GM19099 (cell line): Measurements from ENCODE around the gene FERMT3.
A peak's percentile ranks its signal among the peaks of the same experiment; 100 is the strongest.

ENCODE experiments used
- POLR2A ChIP-seq: IDR thresholded peaks from 3 replicates; pipeline ENCODE4 v1.6.1; 2011; ENCODE audit warnings: low read depth; ENCODE audit not compliant: insufficient read length; ENCODE audit errors: extremely low read depth

FERMT3 gene

DNA sequence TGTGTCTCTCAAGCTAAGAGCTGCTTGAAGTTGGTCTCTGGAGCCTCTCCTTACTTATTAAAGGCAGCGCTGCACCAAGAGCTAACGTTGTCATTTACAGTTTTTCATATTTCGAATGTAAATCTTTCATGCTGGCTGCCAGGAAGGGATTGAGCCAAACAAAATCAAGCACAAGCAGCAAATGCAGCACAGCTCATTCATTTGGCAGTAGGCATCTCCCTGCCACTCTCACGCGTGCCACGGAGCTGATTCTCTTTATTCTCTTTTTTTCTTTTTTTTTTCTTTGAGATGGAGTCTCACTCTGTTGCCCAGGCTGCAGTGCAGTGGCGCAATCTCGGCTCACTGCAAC is 26.4 kb downstream of the FERMT3 start:
- TF ChIP-seq POLR2A, result no peak

- no peak for TF ChIP-seq POLR2A
These were observed 27.5 kb downstream of the FERMT3 start, which contains the start of gene VEGFB for GRCh38 chr11:64233913-64234586. Gene VEGFB, plus strand, starts transcription at chr11:64234584. Its CDS starts 250 bp downstream, at chr11:64234834.

DNA sequence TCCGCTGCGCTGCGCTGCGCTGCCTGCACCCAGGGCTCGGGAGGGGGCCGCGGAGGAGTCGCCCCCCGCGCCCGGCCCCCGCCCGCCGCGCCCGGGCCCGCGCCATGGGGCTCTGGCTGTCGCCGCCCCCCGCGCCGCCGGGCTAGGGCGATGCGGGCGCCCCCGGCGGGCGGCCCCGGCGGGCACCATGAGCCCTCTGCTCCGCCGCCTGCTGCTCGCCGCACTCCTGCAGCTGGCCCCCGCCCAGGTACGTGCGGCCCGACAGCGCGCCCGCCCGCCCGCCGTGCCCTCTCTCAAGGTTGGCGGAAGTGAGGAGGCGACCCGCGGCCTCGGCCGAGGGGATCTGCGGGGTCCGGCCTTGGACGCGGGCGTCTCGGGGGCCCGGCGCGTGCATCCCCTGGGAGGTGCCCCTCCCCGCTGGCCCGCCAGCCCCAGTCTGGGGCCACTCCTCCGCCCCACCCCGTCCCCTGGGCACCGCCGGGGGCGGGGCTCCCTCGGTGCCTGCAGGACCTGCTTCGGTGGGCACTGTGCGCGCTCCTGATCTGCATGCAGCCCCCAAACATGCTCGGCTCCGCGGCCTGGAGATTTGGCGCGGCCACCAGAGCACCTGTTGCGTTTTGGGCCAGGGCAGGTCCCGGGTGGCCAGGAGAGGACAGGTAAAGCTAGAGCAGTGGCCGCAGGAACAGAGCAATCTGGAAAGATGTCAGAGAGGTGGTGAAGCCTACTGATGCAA is 28.3 kb downstream of the FERMT3 start:
- TF ChIP-seq POLR2A, result peak; percentile 40

GRCh38 chr11:64235437-64236161 is 29.1 kb downstream of the FERMT3 start:
- TF ChIP-seq POLR2A, result no peak

- no peak for TF ChIP-seq POLR2A
These were observed 31.0 kb downstream of the FERMT3 start for GRCh38 chr11:64237484-64237951.

DNA sequence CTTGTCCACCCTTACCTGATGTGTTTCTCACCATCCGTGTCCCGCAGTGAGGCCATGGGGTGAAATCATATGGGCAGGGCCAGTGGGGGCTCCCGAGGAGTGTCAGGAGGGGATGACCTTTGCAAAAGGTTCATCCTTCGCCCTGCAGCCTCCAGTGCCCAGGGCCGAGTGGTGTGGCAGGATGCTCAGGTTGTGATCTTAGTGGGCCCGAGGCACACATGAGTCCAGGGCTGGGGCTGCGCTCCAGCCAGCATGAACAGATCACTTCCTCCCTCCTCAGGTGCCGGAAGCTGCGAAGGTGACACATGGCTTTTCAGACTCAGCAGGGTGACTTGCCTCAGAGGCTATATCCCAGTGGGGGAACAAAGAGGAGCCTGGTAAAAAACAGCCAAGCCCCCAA is 31.6 kb downstream of the FERMT3 start:
- no peak for TF ChIP-seq POLR2A

GRCh38 chr11:64238999-64239398 is 32.5 kb downstream of the FERMT3 start:
- no peak for TF ChIP-seq POLR2A

- TF ChIP-seq POLR2A, result no peak
These were observed 33.3 kb downstream of the FERMT3 start for GRCh38 chr11:64239662-64240434.

GRCh38 chr11:64240435-64241240 is 34.1 kb downstream of the FERMT3 start, which contains the start of gene FKBP2:
Gene FKBP2, plus strand, starts transcription at chr11:64241095. Its CDS starts 1,293 bp downstream, at chr11:64242388.
- peak; percentile 90 for TF ChIP-seq POLR2A

DNA sequence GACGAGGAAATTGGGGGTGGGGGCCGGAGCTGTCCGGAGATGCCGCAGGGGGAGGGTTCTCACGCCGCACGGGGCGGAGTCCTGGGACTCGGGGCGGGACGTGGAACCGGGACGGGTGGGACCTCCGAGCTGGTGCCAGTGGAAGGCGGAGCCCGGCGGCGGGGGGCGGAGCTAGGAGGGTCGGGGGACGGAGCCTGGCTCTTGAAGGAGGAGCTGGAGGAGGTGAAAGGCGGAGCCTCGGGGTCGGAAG is 34.6 kb downstream of the FERMT3 start:
- TF ChIP-seq POLR2A, result no peak

GRCh38 chr11:64241491-64242374 is 35.2 kb downstream of the FERMT3 start:
- TF ChIP-seq POLR2A, result peak; percentile 53

- TF ChIP-seq POLR2A, result no peak
These were observed 36.8 kb downstream of the FERMT3 start for GRCh38 chr11:64243236-64243854.

GRCh38 chr11:64244107-64244506 is 37.6 kb downstream of the FERMT3 start:
- TF ChIP-seq POLR2A, result no peak
